HEK293 (cell line): ENCODE measurements around the gene TMSB4X.
A peak's percentile ranks its signal among the peaks of the same experiment; 100 is the strongest.

Experiments
- CTCF ChIA-PET: fragments of 350-600 bp; formaldehyde crosslinking; extraction: SDS; loops from one replicate; lab custom pipeline; 2021; ENCODE audit warnings: antibody characterized with exemption; lab: Yijun Ruan, JAX
- POLR2A ChIA-PET: fragments of 300-600 bp; formaldehyde crosslinking; extraction: SDS; loops from one replicate; lab custom pipeline; 2020; ENCODE audit warnings: antibody characterized with exemption, inconsistent platforms; lab: Yijun Ruan, JAX
- H3K27ac ChIP-seq: fragments of 200-500 bp; sonication (Bioruptor generic); 2 replicates; pipeline ENCODE4 v1.5.1; 2014; ENCODE audit warnings: low read depth, low read length, control low read depth, inconsistent platforms; ENCODE audit errors: extremely low read depth
- H3K36me3 ChIP-seq, 2 experiments: fragments of 200-500 bp in 1 of 2; sonication (Bioruptor generic) in 1 of 2; 1 replicate in 1 of 2; 2 replicates in 1 of 2; pipeline ENCODE4 v1.5.1; 2014 to 2017; ENCODE audit warnings: inconsistent platforms in 2 of 2, low read length in 2 of 2; ENCODE audit not compliant: control insufficient read depth in 2 of 2, insufficient read depth in 1 of 2
- H3K4me1 ChIP-seq: fragments of 200-500 bp; sonication (Bioruptor generic); 2 replicates; pipeline ENCODE4 v1.5.1; 2014; ENCODE audit warnings: mild to moderate bottlenecking, low read length, inconsistent platforms; ENCODE audit not compliant: control insufficient read depth, insufficient read depth
- H3K4me3 ChIP-seq: 2 replicates; pipeline ENCODE4 v1.5.1; 2011; ENCODE audit warnings: low read depth, mild to moderate bottlenecking, control low read depth, low read length, moderate library complexity
- H3K9me3 ChIP-seq: fragments of 200-500 bp; sonication (Bioruptor generic); 2 replicates; pipeline ENCODE4 v1.5.1; 2014; ENCODE audit warnings: low read depth, low read length, inconsistent platforms; ENCODE audit not compliant: control insufficient read depth, insufficient read depth
- BCL6B ChIP-seq: fragments of 450-650 bp; formaldehyde crosslinking; IDR thresholded peaks from 2 replicates; pipeline ENCODE4 v1.5.1; 2017; ENCODE audit warnings: missing biosample characterization, missing genetic modification characterization
- IKZF3 ChIP-seq: fragments of 450-650 bp; IDR thresholded peaks from 2 replicates; pipeline ENCODE4 v1.5.0; 2018; ENCODE audit warnings: missing biosample characterization, mild to moderate bottlenecking, missing genetic modification characterization, moderate library complexity
- PRDM10 ChIP-seq: fragments of 450-650 bp; formaldehyde crosslinking; IDR thresholded peaks from 2 replicates; pipeline ENCODE4 v1.5.1; 2016; ENCODE audit warnings: missing biosample characterization, missing genetic modification characterization
- ZBTB49 ChIP-seq: fragments of 450-650 bp; formaldehyde crosslinking; IDR thresholded peaks from 2 replicates; pipeline ENCODE4 v1.5.1; 2016; ENCODE audit warnings: missing biosample characterization, missing genetic modification characterization, low read depth
- ZNF121 ChIP-seq: fragments of 450-650 bp; formaldehyde crosslinking; IDR thresholded peaks from 2 replicates; pipeline ENCODE4 v1.5.1; 2016; ENCODE audit warnings: missing biosample characterization, missing genetic modification characterization
- ZNF16 ChIP-seq: fragments of 450-650 bp; formaldehyde crosslinking; IDR thresholded peaks from 2 replicates; pipeline ENCODE4 v1.5.1; 2016; ENCODE audit warnings: low read depth, missing biosample characterization, missing genetic modification characterization
- ZNF214 ChIP-seq: fragments of 450-650 bp; formaldehyde crosslinking; IDR thresholded peaks from 2 replicates; pipeline ENCODE4 v1.5.1; 2017; ENCODE audit warnings: missing biosample characterization, mild to moderate bottlenecking, missing genetic modification characterization, borderline replicate concordance
- ZNF221 ChIP-seq: fragments of 450-650 bp; formaldehyde crosslinking; IDR thresholded peaks from 2 replicates; pipeline ENCODE4 v1.5.1; 2017; ENCODE audit warnings: missing biosample characterization, missing genetic modification characterization, borderline replicate concordance
- ZNF280D ChIP-seq: fragments of 450-650 bp; formaldehyde crosslinking; IDR thresholded peaks from 2 replicates; pipeline ENCODE4 v1.5.1; 2016; ENCODE audit warnings: missing biosample characterization, missing genetic modification characterization
- ZNF354C ChIP-seq: fragments of 450-650 bp; formaldehyde crosslinking; IDR thresholded peaks from 2 replicates; pipeline ENCODE4 v1.5.1; 2016; ENCODE audit warnings: missing biosample characterization, missing genetic modification characterization, low read depth, borderline replicate concordance
- ZNF521 ChIP-seq: fragments of 450-650 bp; formaldehyde crosslinking; IDR thresholded peaks from 2 replicates; pipeline ENCODE4 v1.5.1; 2017; ENCODE audit warnings: missing biosample characterization, mild to moderate bottlenecking, missing genetic modification characterization
- ZNF621 ChIP-seq: fragments of 450-650 bp; formaldehyde crosslinking; IDR thresholded peaks from 2 replicates; pipeline ENCODE4 v1.5.1; 2017; ENCODE audit warnings: missing biosample characterization, missing genetic modification characterization
- ZNF639 ChIP-seq: fragments of 450-650 bp; formaldehyde crosslinking; IDR thresholded peaks from 2 replicates; pipeline ENCODE4 v1.5.1; 2016; ENCODE audit warnings: missing biosample characterization, missing genetic modification characterization
- ZNF776 ChIP-seq: fragments of 450-650 bp; formaldehyde crosslinking; IDR thresholded peaks from 2 replicates; pipeline ENCODE4 v1.5.0; 2017; ENCODE audit warnings: missing biosample characterization, missing genetic modification characterization, borderline replicate concordance

The TMSB4X gene

GRCh38 chrX:12946838-12947544, 27.9 kb upstream of the TMSB4X start (continued):
- TF ChIP-seq ZNF280D (no peak), ZNF639 (no peak), ZBTB49 (tag by site-specific recombination) (no peak), ZNF621 (tag by site-specific recombination) (no peak), ZNF121 (tag by site-specific recombination) (no peak), ZNF16 (tag by site-specific recombination) (no peak)

GRCh38 chrX:12947545-12948235, 27.2 kb upstream of the TMSB4X start:
- H3K9me3 ChIP-seq: no peaks in the 10 kb centered on the region
- CTCF ChIA-PET: interaction anchor here (0.6 to 3.4 kb wide), 26 partner anchors 10 to 805 kb away, joined by 3 to 84 read pairs (median 8); no protein-coding TSS in a partner anchor
- POLR2A ChIA-PET: interaction anchor here (0.6 to 1.8 kb wide), 9 partner anchors 9 to 540 kb away, joined by 3 to 12 read pairs (median 5); partner anchors contain the start of gene TMSB4X
- no peaks in the 10 kb centered on the region for H3K36me3 ChIP-seq
- TF ChIP-seq BCL6B (tag by site-specific recombination) (no peak), ZNF521 (tag by site-specific recombination) (no peak), PRDM10 (tag by site-specific recombination) (no peak), ZNF214 (tag by site-specific recombination) (no peak), ZNF776 (tag by site-specific recombination) (no peak), ZNF221 (tag by site-specific recombination) (no peak), IKZF3 (no peak), ZNF354C (tag by site-specific recombination) (no peak)
- TF ChIP-seq, all 188 proteins: peak for 0
- no peak overlapping the region for H3K4me3 ChIP-seq
- peaks cover 17% of the 10 kb centered on the region for H3K4me1 ChIP-seq
- H3K27ac ChIP-seq: peak overlapping the region; percentile 90
